ENCODE data around the gene FUT2. TPM values are rescaled to one million over a fixed set of nuclear protein-coding genes. Genes with fewer than 3 reads are reported as not detected.
A peak's percentile ranks its signal among the peaks of the same experiment; 100 is the strongest.

The FUT2 gene
- total and polyA plus RNA-seq, 3 donors from 2014 or later: 0.12 to 0.47 (median 0.20) TPM

- TF ChIP-seq CTCF (IDR thresholded peaks at IDR 0.05) (no peak), POLR2A (IDR thresholded peaks at IDR 0.05) (no peak)
- Histone ChIP-seq H3K27me3 (no peaks in the 10 kb centered on the region), H3K36me3 (ENCODE audit: low read depth, missing control alignments) (no peaks in the 10 kb centered on the region), H3K9me3 (no peaks in the 10 kb centered on the region), H3K4me3 (no peak overlapping the region), H3K27ac (peak overlapping the region in 1 of 2 donors; percentile 14), H3K4me1 (peaks cover 3% of the 10 kb centered on the region)
- 28 to 37% methylated on average over 2 of the region's 2 CpGs for WGBS, 2 donors
- intact Hi-C loops (cut with DNase I; ENCODE audit: low total_unique reads): no loop called here
- peak; percentile 55 for DNase-seq
Observed at GRCh38 chr19:48705431-48705830, 9.7 kb downstream of the FUT2 start.

GRCh38 chr19:48708471-48708870 lies 12.7 kb downstream of the FUT2 start:
- TF ChIP-seq CTCF (IDR thresholded peaks at IDR 0.05) (no peak), POLR2A (IDR thresholded peaks at IDR 0.05) (no peak)
- intact Hi-C loops (cut with DNase I; ENCODE audit: low total_unique reads): no loop called here

GRCh38 chr19:48711106-48711662 lies 15.4 kb downstream of the FUT2 start:
- H3K9me3 ChIP-seq: no peaks in the 10 kb centered on the region
- H3K27ac ChIP-seq: no peak overlapping the region
- intact Hi-C loops (cut with DNase I; ENCODE audit: low total_unique reads): no loop called here
- H3K4me1 ChIP-seq: peaks cover 27% of the 10 kb centered on the region
- no peaks in the 10 kb centered on the region for H3K36me3 ChIP-seq (ENCODE audit: low read depth, missing control alignments)
- H3K4me3 ChIP-seq: no peak overlapping the region
- no peak for TF ChIP-seq POLR2A (IDR thresholded peaks at IDR 0.05)
- no peak for TF ChIP-seq CTCF (IDR thresholded peaks at IDR 0.05)
- no peaks in the 10 kb centered on the region for H3K27me3 ChIP-seq
- DNase-seq: no peak
- 94 to 96% methylated on average over 4 of the region's 4 CpGs for WGBS, 2 donors

More at GRCh38 chr19:48708471-48708870, 12.7 kb downstream of the FUT2 start:
- no peak overlapping the region for H3K4me3 ChIP-seq
- H3K9me3 ChIP-seq: no peaks in the 10 kb centered on the region
- DNase-seq: no peak
- H3K27ac ChIP-seq: no peak overlapping the region
- no peaks in the 10 kb centered on the region for H3K36me3 ChIP-seq (ENCODE audit: low read depth, missing control alignments)
- H3K4me1 ChIP-seq: peaks cover 10% of the 10 kb centered on the region
- WGBS, 2 donors: 53 to 86% methylated on average over 9 to 11 of the region's 11 CpGs
- no peaks in the 10 kb centered on the region for H3K27me3 ChIP-seq

- Histone ChIP-seq H3K9me3 (no peaks in the 10 kb centered on the region), H3K36me3 (ENCODE audit: low read depth, missing control alignments) (no peaks in the 10 kb centered on the region), H3K4me1 (peaks cover 38% of the 10 kb centered on the region), H3K4me3 (peak overlapping the region; percentile 50 to 65), H3K27me3 (no peaks in the 10 kb centered on the region), H3K27ac (peak overlapping the region; percentile 36 to 73)
- 16 to 17% methylated on average over 20 to 25 of the region's 25 CpGs for WGBS, 2 donors
- TF ChIP-seq CTCF (IDR thresholded peaks at IDR 0.05) (no peak), POLR2A (IDR thresholded peaks at IDR 0.05) (no peak)
- intact Hi-C loops (cut with DNase I; ENCODE audit: low total_unique reads): no loop called here
- DNase-seq: no peak
Observed at GRCh38 chr19:48713041-48713863, 17.5 kb downstream of the FUT2 start.
